ENCODE results near the gene KLHL20. TPM values are rescaled to one million over a fixed set of nuclear protein-coding genes. Genes with fewer than 3 reads are reported as not detected.

The KLHL20 gene
- total and polyA plus RNA-seq, 2 of the 13 experiments (the other 11 are each of a cell fraction or from before 2014, with no cell fraction given) = 7.4 to 14.3 TPM

GRCh38 chr1:173705117-173705516, 9.7 kb upstream of the KLHL20 start (continued):
- no peak for TF ChIP-seq ZNF292 (CRISPR knock-in tag; IDR thresholded peaks at IDR 0.05; ENCODE audit: borderline replicate concordance, low read depth)

GRCh38 chr1:173708787-173709186, 6.0 kb upstream of the KLHL20 start:
- WGBS (ENCODE audit: low lambda C conversion rate) = 3% methylated on average over 2 of the region's 2 CpGs
- no TSS peak for BruUV-seq (replicated peaks)
- TF ChIP-seq ZNF432 (CRISPR knock-in tag; IDR thresholded peaks at IDR 0.05; ENCODE audit: borderline replicate concordance) (no peak), MBD4 (IDR thresholded peaks at IDR 0.05; ENCODE audit: borderline replicate concordance, low read length) (no peak), ZNF160 (CRISPR knock-in tag; IDR thresholded peaks at IDR 0.05) (no peak), ETV6 (CRISPR knock-in tag; conservative IDR thresholded peaks at IDR 0.05) (no peak), CREBL2 (CRISPR knock-in tag; IDR thresholded peaks at IDR 0.05; ENCODE audit: borderline replicate concordance) (no peak), HNF4G (IDR thresholded peaks at IDR 0.05; ENCODE audit: borderline replicate concordance, low read depth, low read length) (no peak), HNF4G (CRISPR knock-in tag; IDR thresholded peaks at IDR 0.05; ENCODE audit: borderline replicate concordance, low read depth) (no peak), SOX5 (CRISPR knock-in tag; IDR thresholded peaks at IDR 0.05; ENCODE audit: borderline replicate concordance) (no peak), ZMYM2 (CRISPR knock-in tag; IDR thresholded peaks at IDR 0.05) (no peak), ZBED4 (CRISPR knock-in tag; IDR thresholded peaks at IDR 0.05; ENCODE audit: borderline replicate concordance) (no peak), HNRNPL (IDR thresholded peaks at IDR 0.05; ENCODE audit: low read depth, low read length) (no peak), ZNF777 (CRISPR knock-in tag; IDR thresholded peaks at IDR 0.05) (no peak), PAX8 (CRISPR knock-in tag; IDR thresholded peaks at IDR 0.05; ENCODE audit: borderline replicate concordance) (no peak), POGZ (CRISPR knock-in tag; IDR thresholded peaks at IDR 0.05) (no peak), ZNF770 (CRISPR knock-in tag; IDR thresholded peaks at IDR 0.05) (no peak), RBM39 (IDR thresholded peaks at IDR 0.05; ENCODE audit: low read depth, low read length, poor library complexity, severe bottlenecking) (no peak), ZKSCAN8 (CRISPR knock-in tag; IDR thresholded peaks at IDR 0.05; ENCODE audit: borderline replicate concordance) (no peak), NFE2L1 (CRISPR knock-in tag; IDR thresholded peaks at IDR 0.05; ENCODE audit: borderline replicate concordance) (no peak), ZSCAN9 (CRISPR knock-in tag; IDR thresholded peaks at IDR 0.05; ENCODE audit: borderline replicate concordance) (no peak)

More at GRCh38 chr1:173708787-173709186, 6.0 kb upstream of the KLHL20 start:
- ChIA-PET POLR2A (no interaction called here), CTCF (ENCODE audit: low intra/inter-chr PET ratio, low total read pairs) (no interaction called here)
- intact Hi-C loops (cut with micrococcal nuclease; ENCODE audit: unreplicated experiment) (no loop called here), in situ Hi-C loops (cut with HindIII; ENCODE audit: extremely low pct_ligation_motif_present, low pct_unique_long_range_greater_than_20kb) (no loop called here)
- Histone ChIP-seq H3K9me3 (ENCODE audit: low read length) (no peaks in the 10 kb centered on the region), H2AFZ (ENCODE audit: low read length) (no peak overlapping the region), H3K27ac (ENCODE audit: extremely low read length, insufficient read depth, low read length) (no peak overlapping the region), H3K4me2 (ENCODE audit: low read depth, low read length) (no peak overlapping the region), H3K4me1 (ENCODE audit: insufficient read depth, low read length) (peaks cover 16% of the 10 kb centered on the region), H3K9ac (ENCODE audit: insufficient read depth, low read depth, low read length) (no peak overlapping the region), H3K27me3 (ENCODE audit: control insufficient read depth in 1 of 2, insufficient read depth in 2 of 2, low read length in 2 of 2) (peaks cover 0 to 4% of the 10 kb centered on the region in 2 experiments; a peak in 1 of 5 replicates), H3K79me2 (ENCODE audit: insufficient read depth, low read length) (no peaks in the 10 kb centered on the region), H3K4me3 (replicated peaks in 1 of 3; ENCODE audit: insufficient read depth in 1 of 3, low read depth in 2 of 3, low read length in 3 of 3) (no peak overlapping the region), H4K20me1 (ENCODE audit: insufficient read depth, low read length) (no peaks in the 10 kb centered on the region), H3K36me3 (replicated peaks in 1 of 2; ENCODE audit: control insufficient read depth in 1 of 2, insufficient read depth in 2 of 2, low read length in 2 of 2) (no peaks in the 10 kb centered on the region)
- no peak for ATAC-seq
- DNase-seq (ENCODE audit: low spot score) = no peak
- no peak for FAIRE-seq

Measured in HepG2 (cell line).